ENCODE data around the gene ZFAND5.

ZFAND5 gene

DNA sequence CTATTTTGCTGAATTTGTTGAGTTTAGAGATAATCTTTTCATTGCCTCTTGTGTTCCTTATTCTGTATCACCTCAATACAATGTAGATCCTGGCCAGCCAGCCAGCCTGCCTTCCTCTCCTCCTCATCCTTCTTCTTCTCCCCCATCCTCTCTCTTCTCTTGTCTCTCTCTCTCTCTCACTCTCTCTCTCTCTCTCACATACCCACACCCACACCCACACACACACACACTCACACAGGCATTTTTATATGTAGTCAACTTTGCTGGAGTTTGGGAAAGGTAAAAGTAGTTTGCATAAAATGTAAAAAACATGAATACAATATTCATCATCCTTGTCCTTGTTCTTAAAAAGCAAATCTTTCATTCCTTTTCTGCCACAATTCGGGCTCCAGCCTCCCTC is 60.5 kb downstream of the ZFAND5 start:
- no peak overlapping the region for H3K4me3 ChIP-seq (ENCODE audit: low read length)
- no peaks in the 10 kb centered on the region for H3K9me3 ChIP-seq (replicated peaks; ENCODE audit: insufficient read depth, low read length)
- no peak for TF ChIP-seq EZH2phosphoT487 (IDR thresholded peaks at IDR 0.05; ENCODE audit: low read length)
- TF ChIP-seq, protein P1, sequence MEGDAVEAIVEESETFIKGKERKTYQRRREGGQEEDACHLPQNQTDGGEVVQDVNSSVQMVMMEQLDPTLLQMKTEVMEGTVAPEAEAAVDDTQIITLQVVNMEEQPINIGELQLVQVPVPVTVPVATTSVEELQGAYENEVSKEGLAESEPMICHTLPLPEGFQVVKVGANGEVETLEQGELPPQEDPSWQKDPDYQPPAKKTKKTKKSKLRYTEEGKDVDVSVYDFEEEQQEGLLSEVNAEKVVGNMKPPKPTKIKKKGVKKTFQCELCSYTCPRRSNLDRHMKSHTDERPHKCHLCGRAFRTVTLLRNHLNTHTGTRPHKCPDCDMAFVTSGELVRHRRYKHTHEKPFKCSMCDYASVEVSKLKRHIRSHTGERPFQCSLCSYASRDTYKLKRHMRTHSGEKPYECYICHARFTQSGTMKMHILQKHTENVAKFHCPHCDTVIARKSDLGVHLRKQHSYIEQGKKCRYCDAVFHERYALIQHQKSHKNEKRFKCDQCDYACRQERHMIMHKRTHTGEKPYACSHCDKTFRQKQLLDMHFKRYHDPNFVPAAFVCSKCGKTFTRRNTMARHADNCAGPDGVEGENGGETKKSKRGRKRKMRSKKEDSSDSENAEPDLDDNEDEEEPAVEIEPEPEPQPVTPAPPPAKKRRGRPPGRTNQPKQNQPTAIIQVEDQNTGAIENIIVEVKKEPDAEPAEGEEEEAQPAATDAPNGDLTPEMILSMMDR (IDR thresholded peaks at IDR 0.05; ENCODE audit: low read length), result no peak
- TF ChIP-seq EZH2 (optimal IDR thresholded peaks at IDR 0.05; ENCODE audit: low read depth, low read length), result no peak
- H3F3A ChIP-seq (ENCODE audit: insufficient read depth, low read length), result no peaks in the 10 kb centered on the region
- no peaks in the 10 kb centered on the region for H3K9me2 ChIP-seq (replicated peaks; ENCODE audit: insufficient read depth, low read length)
- no peaks in the 10 kb centered on the region for H3K36me3 ChIP-seq (replicated peaks; ENCODE audit: insufficient read depth, low read length)
- no peak overlapping the region for H3K27ac ChIP-seq (ENCODE audit: low read length)
- peak overlapping the region; percentile 43; the same call in 1 of the 2 replicates for H3K4me2 ChIP-seq (ENCODE audit: low read depth, low read length)
- no peak for DNase-seq
- no peaks in the 10 kb centered on the region for H3K79me2 ChIP-seq (ENCODE audit: low read length)
- peaks cover 20% of the 10 kb centered on the region for H3K4me1 ChIP-seq (ENCODE audit: low read length)
- H3K9ac ChIP-seq (ENCODE audit: low read length), result no peak overlapping the region
- no peaks in the 10 kb centered on the region for H4K20me1 ChIP-seq (ENCODE audit: insufficient read depth, low read length)
- H2AFZ ChIP-seq (ENCODE audit: low read length), result peak overlapping the region; percentile 62
- H3K27me3 ChIP-seq (replicated peaks; ENCODE audit: insufficient read depth, low read length), result no peaks in the 10 kb centered on the region
